A549 (cell line): Measurements from ENCODE around the gene DLGAP5.

ENCODE experiments used
- CTCF ChIP-seq: fragments of >200 bp; sonication (Bioruptor Twin); formaldehyde crosslinking; IDR thresholded peaks from 3 replicates; pipeline ENCODE4 v1.5.1; 2016
- EHF ChIP-seq: fragments of 250-450 bp; sonication (Bioruptor Pico); IDR thresholded peaks from 2 replicates; pipeline ENCODE4 v1.5.0; 2020; ENCODE audit warnings: mild to moderate bottlenecking
- FOXS1 ChIP-seq: fragments of 250-450 bp; sonication (Bioruptor Pico); IDR thresholded peaks from 2 replicates; pipeline ENCODE4 v1.5.0; 2020; ENCODE audit warnings: mild to moderate bottlenecking, moderate library complexity
- POLR2A ChIP-seq: IDR thresholded peaks from 2 replicates; pipeline ENCODE4 v1.6.1; 2012; ENCODE audit warnings: mild to moderate bottlenecking, low read length
- SMC3 ChIP-seq: fragments of >200 bp; sonication (Bioruptor Twin); formaldehyde crosslinking; IDR thresholded peaks from 3 replicates; pipeline ENCODE4 v1.6.1; 2018; ENCODE audit warnings: inconsistent platforms

- no peak for TF ChIP-seq POLR2A
- no peak for TF ChIP-seq CTCF
- TF ChIP-seq FOXS1 (CRISPR knock-in tag), result no peak
- no peak for TF ChIP-seq SMC3
- TF ChIP-seq EHF (CRISPR knock-in tag), result no peak
These were observed 39.2 kb downstream of the DLGAP5 start for GRCh38 chr14:55152052-55152753.
